Mesenchymal stem cell (in vitro differentiated cells and primary cell): ENCODE data around the gene FRMPD4.

Experiments
- DNase-seq: peaks from one replicate; pipeline ENCODE4 v3.0.0-alpha.2; 2013
- H2AFZ ChIP-seq: one replicate; pipeline ENCODE4 v1.6.1; 2013; ENCODE audit warnings: low read depth, mild to moderate bottlenecking, control low read depth, inconsistent platforms, low read length, moderate library complexity
- H2AK5ac ChIP-seq: 2 replicates; pipeline ENCODE4 v1.6.1; 2013; ENCODE audit warnings: low read length, moderate library complexity, mild to moderate bottlenecking, inconsistent platforms; ENCODE audit not compliant: severe bottlenecking
- H2BK120ac ChIP-seq: one replicate; pipeline ENCODE4 v1.6.1; 2013; ENCODE audit warnings: low read depth, mild to moderate bottlenecking, inconsistent platforms, low read length, moderate library complexity
- H2BK12ac ChIP-seq, 2 experiments: one replicate each; pipeline ENCODE4 v1.6.1; 2013; ENCODE audit warnings: inconsistent platforms in 2 of 2, low read length in 2 of 2, mild to moderate bottlenecking in 2 of 2, moderate library complexity in 2 of 2, control low read depth in 1 of 2
- H2BK15ac ChIP-seq: one replicate; pipeline ENCODE4 v1.6.1; 2013; ENCODE audit warnings: mild to moderate bottlenecking, low read depth, inconsistent platforms; ENCODE audit not compliant: poor library complexity, severe bottlenecking
- H2BK5ac ChIP-seq: 2 replicates; pipeline ENCODE4 v1.6.1; 2013; ENCODE audit warnings: low read depth, mild to moderate bottlenecking, low read length, control low read depth, inconsistent platforms; ENCODE audit not compliant: poor library complexity, severe bottlenecking
- H3K14ac ChIP-seq, 2 experiments: one replicate each; pipeline ENCODE4 v1.6.1; 2013; ENCODE audit warnings: inconsistent platforms in 2 of 2, low read length in 2 of 2, control low read depth in 1 of 2, mild to moderate bottlenecking in 1 of 2, moderate library complexity in 1 of 2
- H3K18ac ChIP-seq, 2 experiments: one replicate each; pipeline ENCODE4 v1.6.1; 2013; ENCODE audit warnings: inconsistent platforms in 2 of 2, low read length in 2 of 2, control low read depth in 1 of 2, low read depth in 1 of 2, mild to moderate bottlenecking in 1 of 2
- H3K23ac ChIP-seq, 2 experiments: one replicate each; pipeline ENCODE4 v1.6.1; 2013; ENCODE audit warnings: inconsistent platforms in 2 of 2, low read length in 2 of 2, mild to moderate bottlenecking in 2 of 2, moderate library complexity in 2 of 2, control low read depth in 1 of 2
- H3K27ac ChIP-seq: 2 replicates; pipeline ENCODE4 v1.5.1; 2013; ENCODE audit warnings: mild to moderate bottlenecking, moderate library complexity, low read length, control low read depth, inconsistent platforms; ENCODE audit not compliant: poor library complexity, severe bottlenecking
- H3K27me3 ChIP-seq, 2 experiments: 2 replicates each; pipeline versions ENCODE4 v1.6.1 to v1.7.0; 2013; ENCODE audit warnings: low read length in 2 of 2, mild to moderate bottlenecking in 2 of 2, moderate library complexity in 2 of 2, control low read depth in 1 of 2, inconsistent platforms in 1 of 2; ENCODE audit not compliant: control insufficient read depth in 1 of 2, insufficient read depth in 1 of 2
- H3K36me3 ChIP-seq, 2 experiments: 2 replicates each; pipeline versions ENCODE4 v1.6.1 to v1.7.0; 2013; ENCODE audit warnings: low read length in 2 of 2, control low read depth in 1 of 2, inconsistent platforms in 1 of 2, low read depth in 1 of 2, mild to moderate bottlenecking in 1 of 2; ENCODE audit not compliant: insufficient read depth in 2 of 2, control insufficient read depth in 1 of 2
- H3K4ac ChIP-seq, 2 experiments: one replicate each; pipeline ENCODE4 v1.6.1; 2013; ENCODE audit warnings: inconsistent platforms in 2 of 2, low read length in 2 of 2, mild to moderate bottlenecking in 2 of 2, moderate library complexity in 2 of 2, control low read depth in 1 of 2, low read depth in 1 of 2
- H3K4me1 ChIP-seq: 2 replicates; pipeline ENCODE4 v1.6.1; 2013; ENCODE audit warnings: low read depth, low read length, control low read depth; ENCODE audit not compliant: control insufficient read depth, insufficient read depth
- H3K4me2 ChIP-seq: 2 replicates; pipeline ENCODE4 v1.6.1; 2013; ENCODE audit warnings: low read length, mild to moderate bottlenecking, inconsistent platforms; ENCODE audit not compliant: poor library complexity, severe bottlenecking
- H3K4me3 ChIP-seq, 2 experiments: 2 replicates each; pipeline versions ENCODE4 v1.5.1 to v1.7.0; 2013; ENCODE audit warnings: low read length in 2 of 2, mild to moderate bottlenecking in 2 of 2, control low read depth in 1 of 2, low read depth in 1 of 2; ENCODE audit not compliant: insufficient read depth in 1 of 2
- H3K79me1 ChIP-seq: replicated peaks from 2 replicates; pipeline ENCODE4 v1.6.1; 2013; ENCODE audit warnings: mild to moderate bottlenecking, control low read depth, low read length, inconsistent platforms; ENCODE audit not compliant: poor library complexity, severe bottlenecking
- H3K9ac ChIP-seq: 2 replicates; pipeline ENCODE4 v1.7.0; 2013; ENCODE audit warnings: mild to moderate bottlenecking, low read length, moderate library complexity
- H3K9me3 ChIP-seq: 2 replicates; pipeline ENCODE4 v1.7.0; 2013; ENCODE audit warnings: mild to moderate bottlenecking, low read length; ENCODE audit not compliant: control insufficient read depth
- H4K8ac ChIP-seq: one replicate; pipeline ENCODE4 v1.6.1; 2013; ENCODE audit warnings: inconsistent platforms, mild to moderate bottlenecking, low read length, moderate library complexity
- H4K91ac ChIP-seq: one replicate; pipeline ENCODE4 v1.6.1; 2013; ENCODE audit warnings: mild to moderate bottlenecking, low read length, inconsistent platforms
- WGBS: methylation state at CpG from one replicate; pipeline ENCODE4 v1.1.7; 2013; ENCODE audit warnings: mixed read lengths; 5-methylcytosine and 5-hydroxymethylcytosine counted together

Gene FRMPD4

GRCh38 chrX:12329476-12329875, 191.2 kb downstream of the FRMPD4 start:
- H3K4ac ChIP-seq = no peak overlapping the region
- H4K91ac ChIP-seq = no peak overlapping the region
- H3K14ac ChIP-seq = no peak overlapping the region
- no peaks in the 10 kb centered on the region for H3K27me3 ChIP-seq
- H3K18ac ChIP-seq = no peak overlapping the region
- no peak for DNase-seq
- no peaks in the 10 kb centered on the region for H3K79me1 ChIP-seq
- H3K36me3 ChIP-seq = no peaks in the 10 kb centered on the region
- no peak overlapping the region for H3K4me2 ChIP-seq
- H2BK12ac ChIP-seq = no peak overlapping the region
- no peak overlapping the region for H3K4me3 ChIP-seq
- H4K8ac ChIP-seq = no peak overlapping the region
- no peak overlapping the region for H2AK5ac ChIP-seq
- H2BK15ac ChIP-seq = no peak overlapping the region
- no peaks in the 10 kb centered on the region for H3K4me1 ChIP-seq
- H3K9me3 ChIP-seq = no peaks in the 10 kb centered on the region
- WGBS = 94% methylated on average over 2 of the region's 3 CpGs
- no peak overlapping the region for H2BK120ac ChIP-seq
- no peak overlapping the region for H3K9ac ChIP-seq
- H3K23ac ChIP-seq = no peak overlapping the region
- no peak overlapping the region for H3K27ac ChIP-seq
- H2BK5ac ChIP-seq = no peak overlapping the region
- H2AFZ ChIP-seq = no peak overlapping the region

- no peak overlapping the region for H3K9ac ChIP-seq
- no peaks in the 10 kb centered on the region for H3K9me3 ChIP-seq
- no peaks in the 10 kb centered on the region for H3K4me1 ChIP-seq
- no peak for DNase-seq
- H3K23ac ChIP-seq = no peak overlapping the region
- H3K4ac ChIP-seq = no peak overlapping the region
- H3K4me3 ChIP-seq = no peak overlapping the region
- H2BK120ac ChIP-seq = no peak overlapping the region
- H3K27me3 ChIP-seq = no peaks in the 10 kb centered on the region
- H4K91ac ChIP-seq = no peak overlapping the region
- no peak overlapping the region for H4K8ac ChIP-seq
- no peak overlapping the region for H2AFZ ChIP-seq
- no CpG with 5 or more reads among the region's 3 CpGs for WGBS
- H3K27ac ChIP-seq = no peak overlapping the region
- no peak overlapping the region for H3K18ac ChIP-seq
- no peaks in the 10 kb centered on the region for H3K79me1 ChIP-seq
- no peak overlapping the region for H2BK5ac ChIP-seq
- no peak overlapping the region for H2BK12ac ChIP-seq
- H3K36me3 ChIP-seq = no peaks in the 10 kb centered on the region
- no peak overlapping the region for H2BK15ac ChIP-seq
- H2AK5ac ChIP-seq = no peak overlapping the region
- no peak overlapping the region for H3K4me2 ChIP-seq
- no peak overlapping the region for H3K14ac ChIP-seq
Measured at GRCh38 chrX:12330841-12331240, 192.6 kb downstream of the FRMPD4 start.

- DNase-seq = no peak
- no peak overlapping the region for H2AFZ ChIP-seq
- H3K36me3 ChIP-seq = no peaks in the 10 kb centered on the region
- H3K18ac ChIP-seq = no peak overlapping the region
- no peak overlapping the region for H2BK120ac ChIP-seq
- no peak overlapping the region for H3K4ac ChIP-seq
- H3K9ac ChIP-seq = no peak overlapping the region
- WGBS = 67% methylated on average over 2 of the region's 3 CpGs
- no peak overlapping the region for H3K27ac ChIP-seq
- H3K4me3 ChIP-seq = no peak overlapping the region
- H2BK12ac ChIP-seq = no peak overlapping the region
- H3K27me3 ChIP-seq = no peaks in the 10 kb centered on the region
- H3K79me1 ChIP-seq = no peaks in the 10 kb centered on the region
- no peak overlapping the region for H2AK5ac ChIP-seq
- no peak overlapping the region for H3K14ac ChIP-seq
- no peak overlapping the region for H2BK15ac ChIP-seq
- no peak overlapping the region for H3K23ac ChIP-seq
- no peak overlapping the region for H3K4me2 ChIP-seq
- H2BK5ac ChIP-seq = no peak overlapping the region
- no peak overlapping the region for H4K91ac ChIP-seq
- no peaks in the 10 kb centered on the region for H3K9me3 ChIP-seq
- H3K4me1 ChIP-seq = no peaks in the 10 kb centered on the region
- H4K8ac ChIP-seq = no peak overlapping the region
Measured at GRCh38 chrX:12332786-12333347, 194.6 kb downstream of the FRMPD4 start.

- Histone ChIP-seq H2BK120ac (no peak overlapping the region), H2BK5ac (no peak overlapping the region), H2BK15ac (no peak overlapping the region), H2BK12ac (no peak overlapping the region), H3K27ac (no peak overlapping the region), H3K18ac (no peak overlapping the region), H3K9ac (no peak overlapping the region), H3K23ac (no peak overlapping the region), H3K4ac (no peak overlapping the region), H2AK5ac (no peak overlapping the region), H3K9me3 (no peaks in the 10 kb centered on the region), H3K4me1 (no peaks in the 10 kb centered on the region), H3K79me1 (no peaks in the 10 kb centered on the region), H4K8ac (no peak overlapping the region), H3K14ac (no peak overlapping the region), H2AFZ (no peak overlapping the region), H3K4me3 (no peak overlapping the region), H3K36me3 (no peaks in the 10 kb centered on the region), H3K4me2 (no peak overlapping the region), H4K91ac (no peak overlapping the region), H3K27me3 (no peaks in the 10 kb centered on the region)
- no peak for DNase-seq
- WGBS = 44% methylated on average over 1 of the region's 2 CpGs
Measured at GRCh38 chrX:12339921-12340320, 201.6 kb downstream of the FRMPD4 start.
